ENCODE data around the gene ENO1. TPM values are rescaled to one million over a fixed set of nuclear protein-coding genes. Genes with fewer than 3 reads are reported as not detected.

Gene ENO1
- total and polyA plus RNA-seq, 2 of the 8 experiments (the other 6 are each of a cell fraction or from before 2014, with no cell fraction given) = 1,763 to 2,117 TPM

- Histone ChIP-seq H2AK5ac (ENCODE audit: low read depth, low read length) (no peak overlapping the region), H3K4me1 (replicated peaks in 1 of 4; ENCODE audit: control insufficient read depth in 3 of 4, insufficient read depth in 4 of 4, low read length in 3 of 4) (no peaks in the 10 kb centered on the region), H2AFZ (ENCODE audit: low read length) (no peak overlapping the region), H3K27ac (ENCODE audit: low read depth, low read length) (no peak overlapping the region), H2BK5ac (ENCODE audit: low read depth, low read length) (no peak overlapping the region), H4K5ac (ENCODE audit: insufficient read length, low read depth, low read length) (no peak overlapping the region), H2BK15ac (ENCODE audit: low read length) (no peak overlapping the region), H3K79me1 (ENCODE audit: low read depth, low read length) (no peaks in the 10 kb centered on the region), H4K20me1 (replicated peaks in 1 of 2; ENCODE audit: control insufficient read depth in 1 of 2, insufficient read depth in 2 of 2, low read length in 2 of 2) (no peaks in the 10 kb centered on the region), H3K4me2 (ENCODE audit: insufficient read depth in 1 of 2, low read depth in 2 of 2, low read length in 2 of 2) (no peak overlapping the region), H3K79me2 (ENCODE audit: control insufficient read depth in 1 of 2, insufficient read depth in 2 of 2, low read length in 2 of 2) (no peaks in the 10 kb centered on the region), H3K36me3 (ENCODE audit: control insufficient read depth in 2 of 4, insufficient read depth in 4 of 4, low read length in 3 of 4) (no peaks in the 10 kb centered on the region), H3K23me2 (ENCODE audit: low read depth, low read length) (peaks cover 2% of the 10 kb centered on the region; the same call in 1 of the 2 replicates), H3K4ac (replicated peaks; ENCODE audit: insufficient read length, low read depth, low read length) (no peak overlapping the region), H3K9me3 (ENCODE audit: insufficient read depth in 2 of 2, low read depth in 1 of 2, low read length in 1 of 2) (no peaks in the 10 kb centered on the region), H3K23ac (ENCODE audit: insufficient read length) (no peak overlapping the region), H4K8ac (ENCODE audit: extremely low read depth, insufficient read depth, low read length) (no peak overlapping the region), H3K14ac (ENCODE audit: insufficient read length) (no peak overlapping the region), H3K18ac (ENCODE audit: extremely low read depth, low read length) (no peak overlapping the region), H3K56ac (replicated peaks; ENCODE audit: insufficient read length, low read depth, low read length) (no peak overlapping the region), H3K4me3 (ENCODE audit: extremely low read depth in 1 of 4, insufficient read depth in 2 of 4, low read depth in 3 of 4, low read length in 4 of 4) (no peak overlapping the region), H2BK120ac (replicated peaks; ENCODE audit: low read depth, low read length) (no peak overlapping the region), H2BK12ac (ENCODE audit: low read depth, low read length) (no peak overlapping the region), H2BK20ac (ENCODE audit: low read length) (no peak overlapping the region), H4K91ac (replicated peaks; ENCODE audit: insufficient read length, low read length) (no peak overlapping the region), H3K27me3 (replicated peaks in 1 of 4; ENCODE audit: control insufficient read depth in 3 of 4, extremely low read depth in 1 of 4, insufficient read depth in 3 of 4, low read length in 3 of 4) (no peaks in the 10 kb centered on the region; a peak in 1 of 7 replicates), H3K9ac (replicated peaks in 1 of 4; ENCODE audit: extremely low read depth in 1 of 4, low read depth in 3 of 4, low read length in 3 of 4) (no peak overlapping the region)
- no peak for DNase-seq (ENCODE audit: low read depth in 1 of 2, low spot score in 2 of 2)
- ChIA-PET POLR2A (ENCODE audit: partially characterized antibody) (interaction anchor here (1.0 to 1.1 kb wide), 2 partner anchors 45 to 47 kb away, joined by 3 to 4 read pairs; partner anchors contain the start of gene ENO1), CTCF (ENCODE audit: partially characterized antibody) (interaction anchor here (0.9 to 1.6 kb wide), 4 partner anchors 11 to 90 kb away, joined by 3 to 5 read pairs (median 3); no protein-coding TSS in a partner anchor)
- 93% methylated on average over 2 of the region's 2 CpGs; no CpG with 5 or more reads in 1 of the 2 experiments for WGBS, 2 experiments (ENCODE audit: extremely low coverage in 1 of 2, insufficient coverage in 1 of 2, insufficient read length in 1 of 2, insufficient replicate concordance in 2 of 2, low coverage in 1 of 2, low lambda C conversion rate in 2 of 2, missing lambda C conversion rate in 1 of 2)
- FAIRE-seq = no peak
- TF ChIP-seq RXRA (IDR thresholded peaks at IDR 0.05; ENCODE audit: insufficient read depth, low read depth, low read length) (no peak), FOSL1 (IDR thresholded peaks at IDR 0.05; ENCODE audit: insufficient read depth, low read depth, low read length) (no peak), GTF2F1 (IDR thresholded peaks at IDR 0.05; ENCODE audit: borderline replicate concordance, low read depth, low read length) (no peak), E2F6 (IDR thresholded peaks at IDR 0.05) (no peak), CHD1 (IDR thresholded peaks at IDR 0.05; ENCODE audit: low read depth, low read length) (no peak), EP300 (IDR thresholded peaks at IDR 0.05; ENCODE audit: borderline replicate concordance in 1 of 2, low read depth in 2 of 2, low read length in 2 of 2) (no peak), CTCF (IDR thresholded peaks at IDR 0.05; ENCODE audit: control extremely low read depth in 1 of 3, insufficient read depth in 1 of 3, low read depth in 1 of 3, low read length in 3 of 3) (no peak), TCF12 (IDR thresholded peaks at IDR 0.05; ENCODE audit: low read depth, low read length) (no peak), KDM1A (IDR thresholded peaks at IDR 0.05; ENCODE audit: borderline replicate concordance, low read length) (no peak), GABPA (IDR thresholded peaks at IDR 0.05; ENCODE audit: borderline replicate concordance, insufficient read depth, low read length) (no peak)
Measured at GRCh38 chr1:8925406-8925805, 46.9 kb upstream of the ENO1 start.

Data from H1 (cell line).